Endothelial cell (in vitro differentiated cells): Measurements from ENCODE around the gene GABRE. TPM values are rescaled to one million over a fixed set of nuclear protein-coding genes. Genes with fewer than 3 reads are reported as not detected.

Experiments
- DNase-seq: peaks from one replicate; pipeline ENCODE4 v3.0.0; 2021; ENCODE audit warnings: low spot score
- H3K27ac Mint-ChIP-seq: one replicate; pipeline ENCODE4 v1.8.0; 2021; ENCODE audit warnings: mixed read lengths, inconsistent platforms; ENCODE audit not compliant: unreplicated experiment
- H3K27me3 Mint-ChIP-seq: one replicate; pipeline ENCODE4 v1.8.0; 2021; ENCODE audit warnings: mild to moderate bottlenecking, moderate library complexity, mixed read lengths, inconsistent platforms; ENCODE audit not compliant: unreplicated experiment
- H3K36me3 Mint-ChIP-seq: one replicate; pipeline ENCODE4 v1.8.0; 2021; ENCODE audit warnings: mild to moderate bottlenecking, low read depth, mixed read lengths, inconsistent platforms; ENCODE audit not compliant: unreplicated experiment
- H3K4me1 Mint-ChIP-seq: one replicate; pipeline ENCODE4 v1.8.0; 2021; ENCODE audit warnings: mild to moderate bottlenecking, mixed read lengths, inconsistent platforms; ENCODE audit not compliant: unreplicated experiment
- H3K4me3 Mint-ChIP-seq: one replicate; pipeline ENCODE4 v1.8.0; 2021; ENCODE audit warnings: mild to moderate bottlenecking, mixed read lengths, inconsistent platforms; ENCODE audit not compliant: unreplicated experiment
- H3K9me3 Mint-ChIP-seq: one replicate; pipeline ENCODE4 v1.8.0; 2021; ENCODE audit warnings: mixed read lengths, inconsistent platforms; ENCODE audit not compliant: unreplicated experiment
- total RNA-seq: library from RNA; stranded (reverse); fragmentation: NEBNext Ultra II Directional; extraction: Animal tissue kit (Norgen Biotek cat#: 25700); gene quantifications from one replicate; pipeline ENCODE4 v1.2.1, GENCODE V29; 2021; ENCODE audit not compliant: unreplicated experiment
- TF ChIP-seq, protein P1 (sequence below): fragments of 200-600 bp; sonication (generic); IDR thresholded peaks from one replicate; pipeline ENCODE4 v1.5.0; 2021; ENCODE audit warnings: antibody characterized with exemption; ENCODE audit not compliant: unreplicated experiment

The GABRE gene
- total RNA-seq, 1 donor from 2014 or later, result 2.0 TPM

DNA sequence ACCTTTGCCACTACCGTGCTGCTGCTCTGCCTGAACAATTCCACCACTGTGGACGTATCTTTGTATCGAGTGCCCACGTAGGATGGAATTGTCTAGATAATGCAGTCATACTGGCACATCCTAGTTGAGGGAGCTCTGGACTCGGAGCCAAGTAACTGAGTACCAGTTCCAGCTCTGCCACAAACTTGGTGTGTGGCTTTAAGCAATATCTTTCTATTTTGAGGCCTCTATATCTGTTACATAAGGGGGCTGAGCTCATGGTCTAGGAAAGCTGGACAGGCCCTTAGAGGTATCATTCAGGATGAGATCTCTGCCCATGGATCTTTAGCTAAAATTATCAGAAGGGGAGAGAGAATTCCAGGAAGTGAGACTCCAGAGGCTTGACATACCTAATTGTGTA lies 12.4 kb downstream of the GABRE start:
- DNase-seq, result no peak
- TF ChIP-seq, protein P1, sequence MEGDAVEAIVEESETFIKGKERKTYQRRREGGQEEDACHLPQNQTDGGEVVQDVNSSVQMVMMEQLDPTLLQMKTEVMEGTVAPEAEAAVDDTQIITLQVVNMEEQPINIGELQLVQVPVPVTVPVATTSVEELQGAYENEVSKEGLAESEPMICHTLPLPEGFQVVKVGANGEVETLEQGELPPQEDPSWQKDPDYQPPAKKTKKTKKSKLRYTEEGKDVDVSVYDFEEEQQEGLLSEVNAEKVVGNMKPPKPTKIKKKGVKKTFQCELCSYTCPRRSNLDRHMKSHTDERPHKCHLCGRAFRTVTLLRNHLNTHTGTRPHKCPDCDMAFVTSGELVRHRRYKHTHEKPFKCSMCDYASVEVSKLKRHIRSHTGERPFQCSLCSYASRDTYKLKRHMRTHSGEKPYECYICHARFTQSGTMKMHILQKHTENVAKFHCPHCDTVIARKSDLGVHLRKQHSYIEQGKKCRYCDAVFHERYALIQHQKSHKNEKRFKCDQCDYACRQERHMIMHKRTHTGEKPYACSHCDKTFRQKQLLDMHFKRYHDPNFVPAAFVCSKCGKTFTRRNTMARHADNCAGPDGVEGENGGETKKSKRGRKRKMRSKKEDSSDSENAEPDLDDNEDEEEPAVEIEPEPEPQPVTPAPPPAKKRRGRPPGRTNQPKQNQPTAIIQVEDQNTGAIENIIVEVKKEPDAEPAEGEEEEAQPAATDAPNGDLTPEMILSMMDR, result no peak
- Mint-ChIP-seq H3K27me3 (peaks cover 3% of the 10 kb centered on the region), H3K27ac (no peak overlapping the region), H3K4me1 (no peaks in the 10 kb centered on the region), H3K4me3 (no peak overlapping the region), H3K9me3 (no peaks in the 10 kb centered on the region), H3K36me3 (peaks cover 7% of the 10 kb centered on the region)

DNA sequence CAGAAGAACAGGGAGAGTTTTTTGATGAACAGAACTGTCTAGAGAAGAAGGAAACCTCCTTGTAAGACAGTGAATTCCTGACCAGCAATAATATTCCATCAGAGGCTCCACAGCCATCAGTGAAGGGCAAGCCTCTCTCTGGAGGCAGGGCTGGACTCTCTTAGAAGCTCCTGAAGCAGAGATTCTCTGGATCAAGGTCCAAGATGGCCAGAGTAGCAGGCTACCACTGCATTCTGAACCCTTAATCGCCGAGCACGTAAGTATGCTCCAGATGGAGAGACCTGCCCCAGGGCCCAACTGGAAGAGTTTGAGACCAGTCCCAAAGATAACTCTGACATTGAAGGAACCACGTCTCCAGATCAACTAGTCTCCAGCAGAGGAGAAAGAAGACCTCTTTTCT lies 16.4 kb downstream of the GABRE start:
- Mint-ChIP-seq H3K9me3 (no peaks in the 10 kb centered on the region), H3K27me3 (peaks cover 5% of the 10 kb centered on the region), H3K4me3 (no peak overlapping the region), H3K4me1 (no peaks in the 10 kb centered on the region), H3K27ac (no peak overlapping the region), H3K36me3 (peaks cover 11% of the 10 kb centered on the region)
- TF ChIP-seq, protein P1, result no peak
- no peak for DNase-seq

DNA sequence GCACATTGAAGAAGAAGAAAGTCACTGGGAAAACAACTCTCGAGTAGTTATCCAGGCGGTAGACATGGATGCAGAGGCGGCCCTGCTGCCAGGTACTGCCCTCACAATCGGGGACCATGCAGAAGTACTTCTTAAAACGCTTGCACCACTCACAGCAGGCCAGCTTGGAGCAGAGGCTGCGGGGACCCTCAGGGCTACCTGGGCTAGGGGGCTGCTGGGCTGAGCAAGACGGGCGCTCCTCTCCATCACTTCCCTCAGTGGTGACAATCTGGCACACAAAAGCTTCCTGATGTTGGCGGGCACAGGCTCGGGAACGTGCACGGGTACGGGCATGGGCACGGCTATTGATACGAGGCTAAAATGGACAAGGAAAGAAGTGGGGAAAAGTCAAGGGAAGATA lies 19.7 kb downstream of the GABRE start:
- Mint-ChIP-seq H3K4me1 (no peaks in the 10 kb centered on the region), H3K27ac (no peak overlapping the region), H3K27me3 (peaks cover 2% of the 10 kb centered on the region), H3K36me3 (peaks cover 4% of the 10 kb centered on the region), H3K9me3 (no peaks in the 10 kb centered on the region), H3K4me3 (no peak overlapping the region)
- no peak for DNase-seq
- TF ChIP-seq, protein P1, result no peak

DNA sequence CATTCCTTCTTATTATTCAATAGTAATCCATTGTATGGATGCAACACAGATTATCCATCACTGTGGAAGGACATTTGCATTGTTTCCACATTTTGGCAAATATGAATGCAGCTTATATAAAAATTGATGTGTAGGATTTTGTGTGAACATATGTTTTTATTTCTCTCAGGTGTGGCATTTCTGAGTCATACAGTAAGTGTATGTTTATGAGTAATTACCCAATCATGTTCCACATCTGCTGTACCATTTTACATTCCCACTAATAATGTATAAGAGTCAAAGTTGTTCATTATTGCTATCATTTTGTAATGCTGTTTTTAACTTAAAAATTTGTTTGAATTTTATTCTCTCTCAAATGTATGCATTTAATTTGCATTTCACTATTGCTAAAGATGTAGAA lies 36.3 kb downstream of the GABRE start:
- H3K4me3 Mint-ChIP-seq, result no peak overlapping the region
- H3K36me3 Mint-ChIP-seq, result no peaks in the 10 kb centered on the region
- no peak overlapping the region for H3K27ac Mint-ChIP-seq
- H3K27me3 Mint-ChIP-seq, result no peaks in the 10 kb centered on the region
- DNase-seq, result no peak
- no peaks in the 10 kb centered on the region for H3K4me1 Mint-ChIP-seq
- H3K9me3 Mint-ChIP-seq, result no peaks in the 10 kb centered on the region
- TF ChIP-seq, protein P1, result no peak

DNA sequence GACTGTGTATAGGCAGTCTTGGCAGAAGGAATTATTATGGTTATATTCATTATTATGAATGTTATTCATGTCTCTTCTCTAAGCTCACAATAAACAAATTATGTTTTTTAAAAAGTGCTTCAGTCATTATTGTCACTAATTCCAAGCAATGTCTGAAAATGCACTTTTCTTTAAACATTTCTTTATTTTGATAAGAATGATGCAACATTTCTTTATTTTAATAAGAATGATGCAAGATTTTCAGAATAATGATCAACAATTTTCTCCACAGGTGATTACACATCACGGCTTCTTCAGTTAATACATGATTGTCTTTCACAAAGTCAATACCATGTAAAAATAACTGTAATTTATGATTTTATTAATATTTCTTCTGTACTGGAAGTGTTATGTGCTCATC lies 39.1 kb downstream of the GABRE start:
- TF ChIP-seq, protein P1, result no peak
- no peak for DNase-seq
- Mint-ChIP-seq H3K27me3 (no peaks in the 10 kb centered on the region), H3K27ac (no peak overlapping the region), H3K4me3 (no peak overlapping the region), H3K36me3 (no peaks in the 10 kb centered on the region), H3K4me1 (no peaks in the 10 kb centered on the region), H3K9me3 (no peaks in the 10 kb centered on the region)
